T-cell (primary cell): ENCODE results near the gene C22orf15. TPM values are rescaled to one million over a fixed set of nuclear protein-coding genes. Genes with fewer than 3 reads are reported as not detected.

Source experiments
- ATAC-seq, 4 experiments: fragments of 200-7000 bp in 3 of 4; fragments of 150-1000 bp in 1 of 4; cut with Tn5 transposase; replicated peaks in 1 of 4; 1 replicate in 3 of 4; 2 replicates in 1 of 4; pipeline ENCODE4 v1.10.0; 2021; ENCODE audit warnings: moderate library complexity in 3 of 4, mild to moderate bottlenecking in 2 of 4, moderate number of reproducible peaks in 1 of 4
- CTCF ChIA-PET, 2 donors: fragments of 300-600 bp; sonication (Branson Sonifier 250); formaldehyde crosslinking; loops; one replicate each; lab custom pipeline; 2022; ENCODE audit warnings: antibody characterized with exemption in 2 of 2; lab: Charles Lee
- POLR2A ChIA-PET, 2 donors: fragments of 300-600 bp; sonication (Branson Sonifier 250); formaldehyde crosslinking; loops; one replicate each; lab custom pipeline; 2022; ENCODE audit warnings: antibody characterized with exemption in 2 of 2; lab: Charles Lee
- DNase-seq, 35 experiments: peaks; one replicate each; pipeline versions ENCODE4 v3.0.0 to v3.0.0-alpha.2; 2013 to 2023
- H3K27ac ChIP-seq: one replicate; pipeline ENCODE4 v1.5.1; 2013; ENCODE audit warnings: low read length
- H3K27me3 ChIP-seq, 2 experiments: replicated peaks in 1 of 2; 1 replicate in 1 of 2; 2 replicates in 1 of 2; pipeline versions ENCODE4 v1.6.1 to v1.7.0; 2013; ENCODE audit warnings: low read length in 1 of 2, mixed read lengths in 1 of 2; ENCODE audit not compliant: control insufficient read depth in 2 of 2, insufficient read depth in 2 of 2; ENCODE audit errors: extremely low read depth in 1 of 2
- H3K36me3 ChIP-seq, 2 donors: 1 replicate in 1 of 2; 2 replicates in 1 of 2; pipeline versions ENCODE4 v1.6.1 to v1.7.0; 2013; ENCODE audit warnings: low read length in 1 of 2; ENCODE audit not compliant: control insufficient read depth in 2 of 2, insufficient read depth in 1 of 2; ENCODE audit errors: extremely low read depth in 1 of 2
- H3K4me1 ChIP-seq, 2 experiments: 1 replicate in 1 of 2; 2 replicates in 1 of 2; pipeline versions ENCODE4 v1.6.1 to v1.7.0; 2013; ENCODE audit warnings: low read length in 2 of 2, mixed read lengths in 1 of 2; ENCODE audit not compliant: insufficient read depth in 2 of 2, control insufficient read depth in 1 of 2; ENCODE audit errors: extremely low read depth in 1 of 2
- H3K4me3 ChIP-seq, 2 donors: 1 replicate in 1 of 2; 2 replicates in 1 of 2; pipeline versions ENCODE4 v1.5.1 to v1.7.0; 2013; ENCODE audit warnings: mild to moderate bottlenecking in 2 of 2, low read length in 1 of 2, moderate library complexity in 1 of 2; ENCODE audit not compliant: control insufficient read depth in 1 of 2; ENCODE audit errors: extremely low read depth in 1 of 2
- H3K9me3 ChIP-seq: 2 replicates; pipeline ENCODE4 v1.7.0; 2013
- H3K27ac Mint-ChIP-seq, 2 donors: one replicate each; pipeline ENCODE4 v1.8.0; 2020 to 2021; ENCODE audit warnings: mild to moderate bottlenecking in 2 of 2, mixed read lengths in 2 of 2
- H3K27me3 Mint-ChIP-seq, 2 donors: one replicate each; pipeline ENCODE4 v1.8.0; 2021 to 2022; ENCODE audit warnings: mixed read lengths in 2 of 2
- H3K36me3 Mint-ChIP-seq: one replicate; pipeline ENCODE4 v1.8.0; 2021; ENCODE audit warnings: mixed read lengths
- H3K4me1 Mint-ChIP-seq, 3 donors: one replicate each; pipeline ENCODE4 v1.8.0; 2020 to 2022; ENCODE audit warnings: mixed read lengths in 3 of 3, mild to moderate bottlenecking in 1 of 3
- H3K4me3 Mint-ChIP-seq, 3 donors: one replicate each; pipeline ENCODE4 v1.8.0; 2020 to 2022; ENCODE audit warnings: mild to moderate bottlenecking in 3 of 3, mixed read lengths in 3 of 3, moderate library complexity in 3 of 3
- H3K9me3 Mint-ChIP-seq, 3 donors: one replicate each; pipeline ENCODE4 v1.8.0; 2020 to 2022; ENCODE audit warnings: mixed read lengths in 3 of 3
- WGBS: methylation state at CpG from one replicate; pipeline ENCODE4 v1.1.5; 2013; ENCODE audit warnings: missing lambda C conversion rate; ENCODE audit not compliant: insufficient coverage; 5-methylcytosine and 5-hydroxymethylcytosine counted together
- total RNA-seq, 35 experiments: library from RNA in 6 of 35; stranded (reverse) in 6 of 35; fragments of 120-200 nt in 1 of 35; gene quantifications; one replicate each; pipeline versions ENCODE4 v1.2.1 to v1.2.4 and lab custom pipeline; 2013 to 2026

Gene C22orf15
- total RNA-seq, 5 donors from 2014 or later (not counting 1 experiment from before 2014, with no cell fraction given): 0.58 to 2.2 (median 1.9) TPM

GRCh38 chr22:23716811-23717801, 45.7 kb upstream of the C22orf15 start:
- Histone ChIP-seq H3K27me3 (peaks cover 0 to 2% of the 10 kb centered on the region in 2 experiments), H3K9me3 (no peaks in the 10 kb centered on the region), H3K27ac (peak overlapping the region; percentile 58), H3K4me3 (peak overlapping the region; percentile 73 to 87), H3K36me3 (peaks cover 5 to 19% of the 10 kb centered on the region in 2 donors), H3K4me1 (peaks cover 5 to 25% of the 10 kb centered on the region in 2 experiments)
- Mint-ChIP-seq H3K27ac (peak overlapping the region; percentile 79 to 89), H3K4me3 (peak overlapping the region; percentile 75 to 83 (median 80)), H3K27me3 (no peaks in the 10 kb centered on the region), H3K4me1 (peaks cover 19 to 26% (median 21%) of the 10 kb centered on the region in 3 donors), H3K9me3 (no peaks in the 10 kb centered on the region), H3K36me3 (peaks cover 14% of the 10 kb centered on the region)
- ChIA-PET POLR2A (interaction anchor here (0.6 to 1.1 kb wide), 3 partner anchors 21 to 400 kb away, joined by 3 to 6 read pairs (median 4); no protein-coding TSS in a partner anchor), CTCF (interaction anchor here in 1 of 2 donors (0.7 to 1.1 kb wide), 2 partner anchors 21 to 947 kb away, joined by 6 to 9 read pairs; no protein-coding TSS in a partner anchor)
- WGBS: 3% methylated on average over 76 of the region's 84 CpGs
- ATAC-seq: peak; percentile 93 to 98 (median 95)
- DNase-seq: peak; percentile 62 to 89 (median 74)

GRCh38 chr22:23718371-23719165, 44.2 kb upstream of the C22orf15 start:
- H3K27me3 ChIP-seq: peaks cover 0 to 6% of the 10 kb centered on the region in 2 experiments
- ATAC-seq (no peak), DNase-seq (no peak)
- Mint-ChIP-seq H3K36me3 (peaks cover 8% of the 10 kb centered on the region), H3K4me3 (peak overlapping the region; percentile 17 to 83 (median 80)), H3K9me3 (no peaks in the 10 kb centered on the region), H3K27me3 (no peaks in the 10 kb centered on the region), H3K4me1 (peaks cover 19 to 26% (median 21%) of the 10 kb centered on the region in 3 donors), H3K27ac (no peak overlapping the region)
- H3K4me1 ChIP-seq: peaks cover 5 to 25% of the 10 kb centered on the region in 2 experiments
- no peaks in the 10 kb centered on the region for H3K9me3 ChIP-seq
- H3K4me3 ChIP-seq: no peak overlapping the region
- H3K36me3 ChIP-seq: peaks cover 0 to 11% of the 10 kb centered on the region in 2 donors
- CTCF ChIA-PET: no interaction called here
- POLR2A ChIA-PET: interaction anchor here in 1 of 2 donors (0.7 kb wide), 2 partner anchors 20 to 642 kb away, joined by 3 to 5 read pairs; no protein-coding TSS in a partner anchor
- WGBS: 100% methylated on average over 4 of the region's 17 CpGs
- no peak overlapping the region for H3K27ac ChIP-seq

- Mint-ChIP-seq H3K27ac (no peak overlapping the region), H3K27me3 (no peaks in the 10 kb centered on the region), H3K9me3 (no peaks in the 10 kb centered on the region), H3K4me1 (peaks cover 5 to 10% (median 9%) of the 10 kb centered on the region in 3 donors), H3K36me3 (no peaks in the 10 kb centered on the region), H3K4me3 (no peak overlapping the region)
- CTCF ChIA-PET: interaction anchor here in 1 of 2 donors (0.6 kb wide), 1 partner anchor 168 kb away, joined by 3 read pairs; no protein-coding TSS in a partner anchor
- Histone ChIP-seq H3K9me3 (no peaks in the 10 kb centered on the region), H3K27me3 (peaks cover 0 to 6% of the 10 kb centered on the region in 2 experiments), H3K4me1 (peaks cover 3 to 15% of the 10 kb centered on the region in 2 experiments), H3K36me3 (no peaks in the 10 kb centered on the region), H3K4me3 (no peak overlapping the region), H3K27ac (no peak overlapping the region)
- ATAC-seq (no peak), DNase-seq (no peak)
- POLR2A ChIA-PET: no interaction called here
- no CpG with 5 or more reads among the region's 6 CpGs for WGBS
These were observed 41.9 kb upstream of the C22orf15 start for GRCh38 chr22:23720855-23721254.

- Histone ChIP-seq H3K4me3 (no peak overlapping the region), H3K9me3 (no peaks in the 10 kb centered on the region), H3K27ac (no peak overlapping the region), H3K27me3 (peaks cover 0 to 9% of the 10 kb centered on the region in 2 experiments), H3K36me3 (no peaks in the 10 kb centered on the region), H3K4me1 (peaks cover 2 to 5% of the 10 kb centered on the region in 2 experiments)
- ChIA-PET CTCF (no interaction called here), POLR2A (interaction anchor here in 1 of 2 donors (0.6 kb wide), 1 partner anchor 9 kb away, joined by 3 read pairs; no protein-coding TSS in a partner anchor)
- H3K4me3 Mint-ChIP-seq: no peak overlapping the region
- ATAC-seq (no peak), DNase-seq (no peak)
- peaks cover 3 to 5% of the 10 kb centered on the region in 2 donors for H3K27me3 Mint-ChIP-seq
- 86% methylated on average over 2 of the region's 4 CpGs for WGBS
- H3K4me1 Mint-ChIP-seq: peaks cover 4 to 7% (median 4%) of the 10 kb centered on the region in 3 donors
- no peak overlapping the region for H3K27ac Mint-ChIP-seq
- H3K9me3 Mint-ChIP-seq: no peaks in the 10 kb centered on the region
- no peaks in the 10 kb centered on the region for H3K36me3 Mint-ChIP-seq
These were observed 40.6 kb upstream of the C22orf15 start for GRCh38 chr22:23722160-23722559.

- ChIA-PET POLR2A (no interaction called here), CTCF (interaction anchor here in 1 of 2 donors (0.6 kb wide), 1 partner anchor 31 kb away, joined by 3 read pairs; no protein-coding TSS in a partner anchor)
- Mint-ChIP-seq H3K27me3 (peaks cover 3 to 5% of the 10 kb centered on the region in 2 donors), H3K9me3 (no peaks in the 10 kb centered on the region), H3K4me3 (no peak overlapping the region), H3K27ac (no peak overlapping the region), H3K4me1 (peaks cover 0 to 3% (median 1%) of the 10 kb centered on the region in 3 donors), H3K36me3 (no peaks in the 10 kb centered on the region)
- ATAC-seq (no peak), DNase-seq (no peak)
- 100% methylated on average over 2 of the region's 2 CpGs for WGBS
- Histone ChIP-seq H3K4me3 (no peak overlapping the region), H3K27me3 (peaks cover 0 to 10% of the 10 kb centered on the region in 2 experiments), H3K27ac (no peak overlapping the region), H3K36me3 (no peaks in the 10 kb centered on the region), H3K4me1 (no peaks in the 10 kb centered on the region), H3K9me3 (no peaks in the 10 kb centered on the region)
These were observed 40.1 kb upstream of the C22orf15 start for GRCh38 chr22:23722724-23723123.
